Raji (cell line): ENCODE data around the gene SLC6A3.

Source experiments
- POLR2A ChIP-seq: IDR thresholded peaks from 2 replicates; pipeline ENCODE4 v1.6.1; 2011; ENCODE audit warnings: low read depth, low read length, control low read depth; ENCODE audit not compliant: insufficient read depth

SLC6A3 gene

DNA sequence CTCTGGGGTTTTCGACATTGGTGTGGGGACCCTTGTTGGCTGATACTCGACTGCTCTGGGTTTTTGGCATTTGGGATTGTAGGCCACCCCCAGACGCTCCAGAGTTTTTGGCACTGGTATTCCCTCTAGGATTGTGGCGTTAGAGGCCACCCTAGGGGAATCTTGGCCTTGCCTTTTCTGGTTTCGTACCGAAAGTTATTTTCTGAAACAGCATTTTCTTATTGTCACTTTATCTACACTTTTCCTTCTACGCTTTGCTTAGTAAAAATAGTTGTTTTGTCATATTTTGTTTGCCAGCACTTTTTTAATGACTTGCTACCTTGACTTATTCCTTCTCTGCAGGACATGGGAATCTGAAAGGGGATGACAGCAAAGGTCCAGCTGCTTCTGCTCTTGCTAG is 75.2 kb downstream of the SLC6A3 start:
- TF ChIP-seq POLR2A: no peak

DNA sequence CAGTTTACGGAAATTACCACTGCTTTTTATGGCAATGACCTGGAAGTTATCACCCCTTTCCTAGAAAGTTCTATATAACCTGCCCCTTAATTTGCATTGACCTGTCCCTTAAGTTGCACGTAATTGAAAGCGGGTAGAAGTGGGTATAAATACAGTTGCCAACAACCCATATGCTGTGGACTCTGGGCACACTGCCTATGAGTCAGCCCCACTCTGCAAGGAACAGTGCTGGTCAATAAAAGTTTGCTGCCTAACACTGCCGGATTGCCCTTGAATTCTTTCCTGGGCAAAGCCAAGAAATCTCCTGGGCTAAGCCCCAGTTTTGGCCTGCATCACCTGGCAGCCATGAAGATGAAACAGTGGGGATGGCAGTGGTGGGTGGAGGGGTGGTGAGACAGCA is 76.5 kb downstream of the SLC6A3 start:
- TF ChIP-seq POLR2A: no peak

DNA sequence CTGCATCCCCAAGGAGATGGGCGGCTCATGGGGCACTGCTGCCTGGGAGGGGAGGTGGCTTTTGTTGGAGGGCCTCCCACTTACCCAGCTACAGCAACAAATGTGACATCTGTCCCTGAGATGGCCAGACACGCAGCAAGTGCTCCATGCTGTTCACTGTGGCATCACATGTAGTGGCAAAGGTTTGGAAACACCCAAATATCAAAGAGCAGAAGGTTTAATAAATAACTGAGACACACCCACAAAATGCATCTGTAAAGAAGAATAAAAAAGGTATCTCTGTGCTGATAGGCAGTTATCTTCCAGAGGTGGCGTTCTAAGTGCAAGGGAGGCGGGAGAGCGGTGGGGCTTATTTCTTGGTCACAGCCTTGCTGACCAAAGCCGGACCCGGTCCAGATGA is 77.0 kb downstream of the SLC6A3 start:
- no peak for TF ChIP-seq POLR2A

DNA sequence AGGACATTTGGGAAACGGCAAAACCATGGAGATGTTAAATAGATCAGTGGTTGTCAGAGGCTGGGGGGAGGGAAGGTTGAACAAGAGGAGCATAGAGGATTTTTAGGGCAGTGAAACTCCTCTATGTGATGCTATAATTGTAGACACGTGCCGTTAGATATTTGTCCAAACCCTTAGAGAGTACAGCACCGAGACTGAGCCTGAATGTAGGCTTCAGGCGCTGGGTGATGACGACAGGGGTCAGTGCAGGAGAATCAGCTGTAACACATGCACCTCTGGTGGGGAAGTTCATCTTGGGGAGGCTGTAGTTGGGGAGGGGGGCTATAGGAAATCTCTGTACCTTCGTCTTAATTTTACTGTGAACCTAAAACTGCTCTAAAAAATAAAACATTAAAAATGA is 78.1 kb downstream of the SLC6A3 start:
- no peak for TF ChIP-seq POLR2A

DNA sequence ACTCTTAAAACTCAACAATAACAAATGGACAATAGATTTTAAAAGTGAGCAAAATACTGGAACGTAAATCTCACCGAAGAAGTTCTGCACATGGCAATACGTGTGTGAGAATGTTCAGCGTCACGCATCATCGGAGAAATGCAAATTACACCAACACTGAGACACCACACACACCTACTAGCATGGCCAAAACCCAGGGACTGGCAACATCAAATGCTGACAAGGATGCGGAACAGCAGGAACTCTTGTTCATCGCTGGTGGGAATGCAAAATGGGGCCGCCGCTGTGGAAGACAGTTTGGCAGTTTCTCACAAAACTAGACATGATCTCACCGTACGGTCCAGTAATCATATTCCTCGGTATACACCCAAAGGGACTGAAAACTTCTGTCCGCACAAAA is 78.7 kb downstream of the SLC6A3 start:
- TF ChIP-seq POLR2A: no peak

DNA sequence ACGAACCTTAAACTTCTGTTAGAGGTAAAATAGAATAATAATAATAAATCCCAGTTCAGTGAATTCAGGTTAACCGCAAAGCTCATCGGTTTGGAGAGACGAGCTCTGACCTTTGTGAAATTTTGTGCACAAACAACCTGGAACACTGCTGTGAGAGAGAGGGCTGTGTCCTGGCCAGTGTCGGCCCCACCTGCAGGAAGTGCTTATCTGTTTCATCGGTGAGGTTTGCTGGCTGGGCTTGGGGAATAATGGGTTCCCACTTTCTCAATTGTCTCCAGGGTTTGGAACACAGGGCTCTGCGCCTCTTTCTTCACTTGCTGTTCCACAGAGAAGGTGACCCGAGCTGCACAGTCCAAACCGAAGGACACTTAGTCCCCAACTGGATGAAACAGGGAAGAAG is 81.0 kb downstream of the SLC6A3 start:
- TF ChIP-seq POLR2A: no peak

DNA sequence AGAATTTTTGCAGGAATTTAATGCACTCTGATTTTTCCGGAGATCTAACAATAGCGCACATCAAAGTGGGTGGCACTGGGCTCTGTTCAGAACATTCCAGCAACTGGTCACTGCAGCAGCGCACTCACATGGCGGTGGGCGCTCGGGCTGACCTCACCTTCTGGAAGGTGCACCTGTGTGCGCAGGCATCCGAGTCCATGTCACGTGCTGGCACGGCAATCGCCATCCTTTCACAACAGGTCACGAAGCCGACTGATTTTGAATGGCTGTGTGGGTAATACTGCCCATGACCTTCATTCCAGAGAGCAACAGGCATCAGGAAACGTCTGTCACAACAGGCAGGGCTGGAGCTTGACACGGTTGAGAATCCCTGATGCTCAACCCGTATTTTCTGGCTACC is 81.7 kb downstream of the SLC6A3 start:
- no peak for TF ChIP-seq POLR2A

DNA sequence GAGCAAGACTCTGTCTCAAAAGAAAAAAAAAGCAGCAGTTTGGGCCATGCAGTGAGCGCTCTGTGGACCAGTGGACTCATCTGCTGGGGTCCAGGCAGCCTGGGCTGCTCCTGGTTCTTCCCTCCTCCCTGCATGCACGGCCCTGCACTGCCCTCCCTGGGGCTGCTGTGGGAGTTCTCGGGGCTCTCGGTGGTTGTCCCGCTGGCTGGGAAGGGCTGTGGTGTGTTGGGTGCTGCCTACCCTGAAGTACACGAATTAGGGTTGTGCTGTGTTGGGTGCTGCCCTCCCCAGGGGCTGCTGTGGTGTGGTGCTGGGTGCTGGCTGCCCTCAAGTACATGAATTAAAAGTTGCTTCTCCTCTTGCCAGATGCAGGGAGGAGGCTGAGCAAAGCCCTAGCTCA is 82.1 kb downstream of the SLC6A3 start:
- TF ChIP-seq POLR2A: no peak

DNA sequence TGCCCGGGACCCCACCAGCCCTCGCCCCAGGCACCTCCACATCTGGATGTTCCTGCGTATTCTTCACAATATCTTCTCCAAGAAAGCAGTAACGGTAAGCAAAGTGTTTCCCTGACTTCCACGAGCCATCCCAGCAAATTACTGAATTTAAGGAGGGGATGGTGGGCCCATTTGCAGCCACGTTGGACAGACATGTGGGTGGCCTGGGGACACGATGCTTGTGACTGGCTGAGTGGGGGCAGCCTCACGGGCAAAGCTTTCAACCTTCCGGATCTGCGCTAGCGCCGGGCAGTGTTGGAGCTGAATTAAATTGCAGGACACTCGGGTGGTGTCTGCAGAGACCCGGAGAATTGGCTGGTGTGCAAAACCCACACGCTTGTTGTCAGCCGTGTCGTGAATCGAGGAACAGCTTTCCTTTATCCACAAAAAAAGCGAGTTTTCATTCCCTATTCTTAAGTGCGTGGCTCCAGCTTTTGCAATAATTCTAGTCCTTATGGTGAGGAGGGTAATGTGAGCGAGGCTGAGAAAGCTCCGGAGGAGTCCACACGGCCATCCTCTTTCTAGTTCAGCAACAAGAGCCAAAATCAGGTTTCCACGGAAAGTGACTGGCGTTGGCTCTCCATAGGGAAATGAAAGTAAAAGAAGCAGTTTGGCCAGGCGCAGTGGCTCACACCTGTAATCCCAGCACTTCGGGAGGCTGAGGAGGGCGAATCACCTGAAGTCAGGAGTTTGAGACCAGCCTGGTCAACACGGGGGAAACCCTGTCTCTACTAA is 82.8 kb downstream of the SLC6A3 start:
- TF ChIP-seq POLR2A: no peak

DNA sequence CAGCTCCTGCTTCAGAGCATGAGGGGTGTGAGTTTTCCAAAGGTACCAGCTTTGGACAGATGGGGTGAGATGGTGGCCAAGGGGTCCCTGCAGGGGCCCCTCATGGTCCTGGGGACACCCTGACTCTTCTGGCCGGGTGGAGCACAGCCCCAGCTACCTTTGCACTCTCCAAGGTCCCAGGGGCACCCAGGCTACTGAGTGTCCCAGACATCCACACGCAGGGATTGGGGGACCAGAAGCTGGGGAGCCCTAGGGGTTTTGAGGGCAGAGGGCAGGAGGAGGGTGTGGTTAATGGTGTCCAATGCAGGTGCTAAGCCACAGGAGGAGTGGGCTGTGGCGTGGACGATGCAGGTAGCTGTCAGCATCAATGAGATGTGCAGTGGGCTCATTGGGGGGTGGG is 84.4 kb downstream of the SLC6A3 start:
- TF ChIP-seq POLR2A: no peak

DNA sequence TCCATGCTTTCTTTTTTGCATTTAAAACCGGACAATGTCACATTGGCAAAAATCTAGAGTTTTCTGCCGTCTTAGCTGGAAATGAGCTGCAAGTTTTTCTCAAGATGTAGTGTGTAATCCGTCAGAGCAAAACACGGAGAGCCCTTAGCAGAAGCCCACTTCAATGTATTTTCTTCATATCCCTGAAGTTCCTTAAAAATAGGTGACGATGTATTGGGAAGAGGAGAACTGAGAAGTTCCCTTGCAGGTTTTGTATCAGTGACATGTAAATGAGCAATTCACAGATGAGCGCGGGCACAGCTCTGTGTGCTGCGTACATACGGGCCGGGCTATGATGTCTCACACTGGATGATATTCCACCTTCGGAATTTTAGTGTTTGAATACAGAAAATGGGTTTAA is 85.5 kb downstream of the SLC6A3 start:
- no peak for TF ChIP-seq POLR2A

DNA sequence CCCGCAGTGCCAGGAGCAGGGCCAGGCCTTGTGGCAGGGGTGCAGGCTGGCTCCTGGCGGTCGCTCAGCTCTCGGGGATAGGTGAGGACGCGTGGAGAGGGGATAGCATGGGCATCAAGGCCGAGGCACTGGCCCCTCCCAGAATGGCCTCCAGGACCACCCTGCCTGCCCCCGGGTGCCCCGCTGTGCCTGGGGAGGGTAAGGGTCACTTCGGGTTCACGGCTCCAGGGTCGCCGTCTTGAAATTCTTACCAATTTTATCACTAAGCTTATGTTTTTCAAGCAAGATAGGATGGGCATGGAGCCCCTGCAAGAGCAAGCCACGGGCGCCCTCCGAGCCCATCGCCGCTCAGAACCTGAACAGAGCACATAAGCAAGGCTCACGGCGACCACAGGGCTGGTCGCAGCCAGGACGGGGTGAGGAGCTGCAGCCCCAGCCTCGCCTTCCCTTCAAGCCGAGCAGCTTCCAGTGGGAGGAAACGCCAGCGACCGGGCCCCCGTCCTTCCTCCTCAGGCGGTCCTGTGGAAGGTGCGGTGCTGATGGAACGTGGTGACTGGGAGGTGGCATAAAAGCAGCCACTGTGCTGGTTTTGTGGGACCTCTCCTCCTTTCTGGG is 86.1 kb downstream of the SLC6A3 start:
- no peak for TF ChIP-seq POLR2A

DNA sequence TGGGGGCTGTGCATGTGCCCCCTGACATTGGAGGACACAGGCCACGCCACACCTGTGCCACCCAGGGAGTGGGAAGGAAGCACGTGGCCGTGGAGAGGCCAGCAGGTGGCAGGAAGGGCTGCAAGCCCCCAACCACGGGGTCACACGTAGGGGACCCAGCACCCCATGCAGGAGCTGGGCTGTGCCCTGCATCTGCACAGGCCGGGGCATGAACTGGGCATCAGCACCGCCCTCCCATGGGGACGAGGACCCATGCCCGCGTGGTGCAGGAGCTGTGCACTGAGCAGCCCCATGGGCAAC is 86.6 kb downstream of the SLC6A3 start:
- no peak for TF ChIP-seq POLR2A

DNA sequence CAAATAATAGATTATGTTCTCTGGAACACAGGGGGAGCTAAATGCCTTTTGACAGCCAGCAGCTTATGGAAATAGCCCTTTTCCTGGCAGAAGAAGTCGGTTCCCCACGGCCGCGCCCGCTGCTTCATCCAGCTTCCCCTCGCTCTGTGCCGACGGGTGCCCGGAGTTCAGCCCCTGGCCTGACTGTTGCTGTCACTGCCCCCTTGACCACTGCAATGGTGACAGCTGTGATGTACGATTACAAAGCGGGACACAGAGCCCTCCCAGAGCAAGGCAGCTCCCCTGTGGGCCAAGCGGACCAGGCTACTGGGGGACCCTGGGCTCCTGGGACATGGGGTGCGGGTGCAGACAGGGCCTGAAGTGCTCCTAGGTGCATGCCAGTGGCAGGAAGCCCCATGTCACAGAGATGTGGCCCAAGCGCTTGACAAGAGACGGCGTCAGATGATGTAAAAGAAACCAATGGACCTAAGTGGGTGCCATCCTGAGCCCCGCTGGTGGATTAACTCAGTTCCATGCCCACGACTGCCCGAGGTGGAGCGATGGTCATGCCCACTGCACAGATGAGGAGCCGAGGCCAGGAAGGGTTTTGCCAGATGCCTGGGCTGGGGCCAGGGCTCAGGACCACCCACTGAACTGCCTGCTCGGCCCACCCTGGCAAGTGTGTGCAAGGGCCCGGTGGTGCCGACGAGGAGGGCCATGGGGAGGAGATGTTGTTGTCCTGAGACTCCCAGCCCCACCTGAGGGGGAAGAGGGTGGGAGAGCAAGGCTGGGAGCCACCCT is 87.1 kb downstream of the SLC6A3 start:
- no peak for TF ChIP-seq POLR2A

DNA sequence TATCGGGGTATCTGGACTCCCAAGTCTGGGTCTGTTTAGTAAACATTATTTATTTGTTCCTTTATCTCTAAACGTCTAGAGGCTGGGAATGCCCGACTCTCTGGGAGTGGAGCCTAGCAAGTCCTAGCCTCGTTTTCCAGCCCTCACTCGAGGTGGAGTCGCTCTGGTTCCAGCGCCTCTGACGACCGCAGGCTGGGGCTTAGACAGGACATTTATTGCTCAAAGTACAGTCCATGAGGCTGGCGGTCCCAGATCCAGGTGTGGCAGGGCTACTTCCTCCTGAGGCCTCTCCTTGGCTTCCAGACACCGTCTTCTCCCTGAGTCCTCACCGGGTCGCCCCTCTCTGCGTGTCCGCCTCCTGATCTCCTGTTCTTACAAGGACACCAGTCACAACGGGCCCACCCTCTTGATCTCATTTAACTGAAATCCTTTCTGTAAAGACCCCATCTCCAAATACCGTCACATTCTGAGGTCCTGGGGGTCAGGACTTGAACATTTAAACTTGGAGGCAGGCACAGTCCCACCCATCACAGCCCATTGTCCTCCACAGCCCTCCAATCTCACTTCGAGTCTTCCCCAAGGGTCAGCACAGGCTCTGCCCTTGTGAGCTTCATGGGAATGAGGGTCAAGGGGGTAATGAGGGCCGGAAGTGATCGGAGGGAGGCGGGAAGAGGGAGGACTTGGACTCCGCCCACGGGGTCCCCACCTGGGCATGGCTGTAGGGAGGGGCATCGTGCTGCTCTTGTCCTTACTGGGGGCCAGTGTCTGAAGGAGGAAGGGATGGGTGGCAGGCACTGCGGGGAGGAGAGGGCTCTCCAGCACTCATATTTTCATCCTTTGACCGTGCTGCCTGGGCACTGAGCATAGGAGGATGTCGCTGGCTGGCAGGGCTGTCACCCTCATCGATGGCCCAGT is 88.1 kb downstream of the SLC6A3 start:
- TF ChIP-seq POLR2A: no peak
